ENCODE results near the gene EDN3. TPM values are rescaled to one million over a fixed set of nuclear protein-coding genes. Genes with fewer than 3 reads are reported as not detected.
A peak's percentile ranks its signal among the peaks of the same experiment; 100 is the strongest.

EDN3 gene
- total and polyA plus RNA-seq, 9 of the 15 experiments (the other 6 are each of a cell fraction or from before 2014, with no cell fraction given): not detected

DNA sequence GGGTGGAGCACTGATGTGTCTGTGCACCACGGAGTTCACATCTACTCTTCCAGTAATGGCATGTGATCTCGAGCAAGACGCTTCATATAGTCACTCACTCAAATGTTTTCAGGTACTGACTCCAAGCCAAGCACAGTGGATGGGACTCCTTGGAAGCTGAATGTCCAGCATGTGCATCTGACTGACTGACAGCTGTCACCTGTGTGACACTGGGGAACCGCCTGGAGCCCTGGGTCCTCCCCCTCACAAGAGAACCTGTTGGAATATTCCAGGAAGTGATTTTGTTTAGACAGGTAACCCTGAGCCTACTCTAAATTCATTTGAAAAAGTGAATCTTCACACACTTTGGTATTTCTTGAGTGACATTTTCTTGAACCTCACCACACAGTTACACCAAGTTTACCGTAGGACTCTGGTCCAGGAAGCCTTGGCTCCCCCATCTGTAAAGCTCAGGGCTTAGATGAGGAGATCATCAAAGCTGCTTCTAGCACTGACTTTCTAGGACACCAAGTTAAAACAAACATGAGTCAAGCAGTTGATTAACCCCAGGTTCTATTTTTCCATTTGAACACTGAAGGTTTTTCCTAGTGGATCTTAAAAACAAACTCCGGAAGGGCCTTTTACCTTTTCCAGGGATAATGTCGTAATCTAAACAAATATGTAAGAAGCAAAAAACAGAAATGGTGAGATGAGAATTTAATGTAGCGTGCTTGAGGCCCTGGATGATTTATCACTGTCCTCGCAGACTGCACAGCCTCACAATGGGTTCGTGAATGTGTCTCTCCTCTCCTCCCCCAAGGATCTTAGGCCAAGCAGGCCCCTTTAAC is 50.1 kb downstream of the EDN3 start:
- no peak for FAIRE-seq
- no peaks in the 10 kb centered on the region for H3K9me3 ChIP-seq (replicated peaks; ENCODE audit: control insufficient read depth, insufficient read depth, low read depth, low read length)

More for the DNA sequence above, 50.1 kb downstream of the EDN3 start:
- H3K27ac ChIP-seq (ENCODE audit: extremely low read depth, low read depth, low read length): no peak overlapping the region
- 1% methylated on average over 10 of the region's 10 CpGs for WGBS (ENCODE audit: insufficient coverage, low coverage, missing lambda C conversion rate)
- ChIA-PET POLR2A (no interaction called here), CTCF (ENCODE audit: low intra/inter-chr PET ratio) (no interaction called here)
- TF ChIP-seq PRDM10 (IDR thresholded peaks at IDR 0.05; ENCODE audit: partially characterized antibody): peak; percentile 7
- no peak for TF ChIP-seq FOXA1 (IDR thresholded peaks at IDR 0.05; ENCODE audit: borderline replicate concordance)
- TF ChIP-seq SP2 (IDR thresholded peaks at IDR 0.05; ENCODE audit: extremely low read depth, low read depth, low read length, poor library complexity, severe bottlenecking): no peak
- TF ChIP-seq KDM4B (IDR thresholded peaks at IDR 0.05; ENCODE audit: borderline replicate concordance in 2 of 2, low read depth in 1 of 2): no peak
- TF ChIP-seq CBX3 (IDR thresholded peaks at IDR 0.05; ENCODE audit: borderline replicate concordance in 1 of 2, low read length in 2 of 2): no peak
- H3K36me3 ChIP-seq (ENCODE audit: control insufficient read depth, insufficient read depth, low read length): no peaks in the 10 kb centered on the region
- no TSS peak for BruUV-seq (replicated peaks)
- H3K9me1 ChIP-seq (ENCODE audit: control insufficient read depth, insufficient read depth, low read length): no peaks in the 10 kb centered on the region
- no peaks in the 10 kb centered on the region for H3K4me1 ChIP-seq (replicated peaks in 1 of 2; ENCODE audit: control insufficient read depth in 2 of 2, insufficient read depth in 2 of 2, low read length in 2 of 2)
- no peaks in the 10 kb centered on the region for H3K79me2 ChIP-seq (ENCODE audit: control insufficient read depth, insufficient read depth, low read length)
- intact Hi-C loops (cut with micrococcal nuclease) (no loop called here), in situ Hi-C loops (cut with MboI) (no loop called here)
- no peaks in the 10 kb centered on the region for H4K20me1 ChIP-seq (replicated peaks; ENCODE audit: control insufficient read depth, insufficient read depth, low read length)
- no peak overlapping the region for H3K4me2 ChIP-seq (ENCODE audit: insufficient read depth, low read length)
- H3K4me3 ChIP-seq: no peak overlapping the region
- DNase-seq (ENCODE audit: extremely low read depth in 1 of 4, low spot score in 3 of 4): no peak
- peaks cover 0 to 10% of the 10 kb centered on the region in 2 experiments; a peak in 2 of 5 replicates for H3K27me3 ChIP-seq (ENCODE audit: control insufficient read depth in 2 of 2, insufficient read depth in 2 of 2, low read length in 2 of 2)
- H3K9ac ChIP-seq (ENCODE audit: insufficient read depth in 1 of 2, low read depth in 2 of 2, low read length in 2 of 2): no peak overlapping the region
- H2AFZ ChIP-seq (ENCODE audit: low read depth, low read length): no peak overlapping the region
- ATAC-seq: no peak

Data from K562 (cell line).